Astrocyte (in vitro differentiated cells and primary cell): Measurements from ENCODE around the gene MEAK7. TPM values are rescaled to one million over a fixed set of nuclear protein-coding genes. Genes with fewer than 3 reads are reported as not detected.

Experiments
- DNase-seq: peaks from one replicate; pipeline ENCODE4 v3.0.0-alpha.2; 2010; ENCODE audit warnings: low read depth
- FAIRE-seq: peaks from 2 replicates; lab custom pipeline; 2011; peaks lifted over from hg19 to GRCh38; lab: Jason Lieb, UNC
- H2AFZ ChIP-seq: 2 replicates; pipeline ENCODE4 v1.6.0; 2012; ENCODE audit warnings: low read depth, low read length, inconsistent platforms
- H3K27ac ChIP-seq: 2 replicates; pipeline ENCODE4 v1.5.1; 2011; ENCODE audit warnings: low read depth, low read length, inconsistent platforms
- H3K27me3 ChIP-seq: 2 replicates; pipeline ENCODE4 v1.6.0; 2011; ENCODE audit warnings: low read length, inconsistent platforms; ENCODE audit not compliant: insufficient read depth
- H3K36me3 ChIP-seq: 2 replicates; pipeline ENCODE4 v1.5.1; 2011; ENCODE audit warnings: low read length, inconsistent platforms; ENCODE audit not compliant: insufficient read depth
- H3K4me1 ChIP-seq: 2 replicates; pipeline ENCODE4 v1.5.1; 2011; ENCODE audit warnings: low read length, inconsistent platforms; ENCODE audit not compliant: insufficient read depth
- H3K4me2 ChIP-seq: 2 replicates; pipeline ENCODE4 v1.6.0; 2012; ENCODE audit warnings: low read length, inconsistent platforms
- H3K4me3 ChIP-seq: 2 replicates; pipeline ENCODE4 v1.5.1; 2011; ENCODE audit warnings: low read depth, mild to moderate bottlenecking, low read length, inconsistent platforms; ENCODE audit not compliant: insufficient read depth
- H3K79me2 ChIP-seq: 2 replicates; pipeline ENCODE4 v1.6.0; 2012; ENCODE audit warnings: mild to moderate bottlenecking, low read length, inconsistent platforms; ENCODE audit not compliant: insufficient read depth
- H3K9ac ChIP-seq: 2 replicates; pipeline ENCODE4 v1.6.0; 2012; ENCODE audit warnings: mild to moderate bottlenecking, low read length, inconsistent platforms
- H3K9me3 ChIP-seq: 2 replicates; pipeline ENCODE4 v1.5.1; 2012; ENCODE audit warnings: low read depth, mild to moderate bottlenecking, low read length, inconsistent platforms; ENCODE audit not compliant: insufficient read depth
- H4K20me1 ChIP-seq: 2 replicates; pipeline ENCODE4 v1.6.0; 2012; ENCODE audit warnings: low read length, inconsistent platforms; ENCODE audit not compliant: insufficient read depth
- H3K27ac Mint-ChIP-seq: one replicate; pipeline ENCODE4 v1.8.0; 2021; ENCODE audit warnings: mild to moderate bottlenecking, mixed read lengths; ENCODE audit not compliant: unreplicated experiment
- H3K27me3 Mint-ChIP-seq: one replicate; pipeline ENCODE4 v1.8.0; 2021; ENCODE audit warnings: low read depth, mixed read lengths; ENCODE audit not compliant: unreplicated experiment
- H3K36me3 Mint-ChIP-seq: one replicate; pipeline ENCODE4 v1.8.0; 2021; ENCODE audit warnings: low read depth, mixed read lengths; ENCODE audit not compliant: unreplicated experiment
- H3K4me1 Mint-ChIP-seq: one replicate; pipeline ENCODE4 v1.8.0; 2021; ENCODE audit warnings: low read depth, mixed read lengths; ENCODE audit not compliant: unreplicated experiment
- H3K4me3 Mint-ChIP-seq: one replicate; pipeline ENCODE4 v1.8.0; 2021; ENCODE audit warnings: mild to moderate bottlenecking, moderate library complexity, mixed read lengths; ENCODE audit not compliant: unreplicated experiment
- H3K9me3 Mint-ChIP-seq: one replicate; pipeline ENCODE4 v1.8.0; 2021; ENCODE audit warnings: mild to moderate bottlenecking, mixed read lengths; ENCODE audit not compliant: unreplicated experiment
- EZH2 ChIP-seq: IDR thresholded peaks from 2 replicates; pipeline ENCODE4 v1.6.1; 2012; ENCODE audit warnings: mild to moderate bottlenecking, low read length, inconsistent platforms; ENCODE audit not compliant: insufficient read depth
- total RNA-seq: library from RNA; stranded (reverse); gene quantifications from 2 replicates; pipeline ENCODE4 v1.2.1, GENCODE V29; 2021
- TF ChIP-seq, protein P1 (sequence below): IDR thresholded peaks from 2 replicates; pipeline ENCODE4 v1.5.1; 2011; ENCODE audit warnings: low read depth, mild to moderate bottlenecking, inconsistent platforms, low read length, moderate library complexity; ENCODE audit not compliant: insufficient read depth

The MEAK7 gene
- total RNA-seq, 1 donor from 2014 or later, result 41.3 TPM

DNA sequence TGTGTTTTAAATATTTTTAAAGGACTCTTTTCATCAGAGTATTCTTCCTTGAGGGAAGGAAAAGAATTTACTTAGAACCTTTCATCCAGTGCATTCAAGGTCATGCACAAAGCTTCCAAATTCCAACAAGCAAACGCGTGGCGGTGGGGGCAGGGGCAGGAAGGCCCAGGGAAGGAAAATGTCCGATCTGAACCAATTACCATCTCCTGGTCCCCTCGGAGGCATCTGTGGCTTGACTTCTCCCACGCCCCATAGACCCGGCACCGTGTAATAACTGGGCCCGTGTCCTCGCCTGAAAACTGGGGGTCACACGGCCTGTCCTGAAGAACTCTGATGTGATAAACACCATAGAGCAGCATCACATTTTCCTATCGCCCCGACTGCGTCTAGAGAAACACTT is 18.3 kb downstream of the MEAK7 start:
- H3K4me3 Mint-ChIP-seq, result no peak overlapping the region
- Histone ChIP-seq H4K20me1 (peaks cover 42% of the 10 kb centered on the region), H3K27ac (no peak overlapping the region), H3K36me3 (peaks cover 40% of the 10 kb centered on the region), H3K9me3 (no peaks in the 10 kb centered on the region), H3K4me3 (no peak overlapping the region), H3K4me1 (no peaks in the 10 kb centered on the region), H3K4me2 (no peak overlapping the region), H3K79me2 (no peaks in the 10 kb centered on the region), H2AFZ (no peak overlapping the region), H3K27me3 (no peaks in the 10 kb centered on the region), H3K9ac (no peak overlapping the region)
- no peak for FAIRE-seq
- H3K9me3 Mint-ChIP-seq, result no peaks in the 10 kb centered on the region
- no peaks in the 10 kb centered on the region for H3K4me1 Mint-ChIP-seq
- no peak for DNase-seq
- TF ChIP-seq EZH2, result no peak
- TF ChIP-seq, protein P1, sequence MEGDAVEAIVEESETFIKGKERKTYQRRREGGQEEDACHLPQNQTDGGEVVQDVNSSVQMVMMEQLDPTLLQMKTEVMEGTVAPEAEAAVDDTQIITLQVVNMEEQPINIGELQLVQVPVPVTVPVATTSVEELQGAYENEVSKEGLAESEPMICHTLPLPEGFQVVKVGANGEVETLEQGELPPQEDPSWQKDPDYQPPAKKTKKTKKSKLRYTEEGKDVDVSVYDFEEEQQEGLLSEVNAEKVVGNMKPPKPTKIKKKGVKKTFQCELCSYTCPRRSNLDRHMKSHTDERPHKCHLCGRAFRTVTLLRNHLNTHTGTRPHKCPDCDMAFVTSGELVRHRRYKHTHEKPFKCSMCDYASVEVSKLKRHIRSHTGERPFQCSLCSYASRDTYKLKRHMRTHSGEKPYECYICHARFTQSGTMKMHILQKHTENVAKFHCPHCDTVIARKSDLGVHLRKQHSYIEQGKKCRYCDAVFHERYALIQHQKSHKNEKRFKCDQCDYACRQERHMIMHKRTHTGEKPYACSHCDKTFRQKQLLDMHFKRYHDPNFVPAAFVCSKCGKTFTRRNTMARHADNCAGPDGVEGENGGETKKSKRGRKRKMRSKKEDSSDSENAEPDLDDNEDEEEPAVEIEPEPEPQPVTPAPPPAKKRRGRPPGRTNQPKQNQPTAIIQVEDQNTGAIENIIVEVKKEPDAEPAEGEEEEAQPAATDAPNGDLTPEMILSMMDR, result no peak
- no peaks in the 10 kb centered on the region for H3K27me3 Mint-ChIP-seq
- peaks cover 10% of the 10 kb centered on the region for H3K36me3 Mint-ChIP-seq
- H3K27ac Mint-ChIP-seq, result no peak overlapping the region

DNA sequence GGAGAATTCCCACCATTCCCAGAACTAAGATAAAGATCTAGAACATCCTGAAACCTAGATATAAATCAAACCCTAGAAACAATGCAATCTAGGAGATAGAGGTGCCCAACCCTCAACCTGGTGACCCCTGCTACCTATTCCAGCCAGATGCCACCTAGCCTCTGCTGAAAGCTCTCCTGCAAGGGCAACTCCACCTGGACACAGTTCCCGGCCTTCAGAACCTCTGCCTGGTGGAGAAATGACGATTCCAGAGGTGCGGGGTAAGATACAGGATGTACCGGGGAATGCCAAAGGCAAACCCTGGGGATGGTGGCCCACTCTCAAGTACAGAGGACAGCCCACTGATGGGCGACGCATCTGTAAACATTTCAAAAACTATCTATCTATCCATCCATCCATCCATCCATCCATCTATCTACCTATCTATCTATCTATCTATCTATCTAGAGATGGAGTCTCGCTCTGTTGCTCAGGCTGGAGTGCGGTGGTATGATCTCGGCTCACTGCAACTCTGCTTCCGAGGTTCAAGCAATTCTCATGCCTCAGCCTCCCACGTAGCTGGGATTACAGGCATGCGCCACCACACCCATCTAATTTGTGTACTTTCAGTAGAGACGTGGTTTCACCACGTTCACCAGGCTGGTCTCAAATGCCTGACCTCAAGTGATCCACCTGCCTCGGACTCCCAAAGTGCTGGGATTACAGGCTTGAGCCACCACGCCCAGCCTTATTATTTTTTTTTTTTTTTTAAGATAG is 19.0 kb downstream of the MEAK7 start:
- Histone ChIP-seq H3K9ac (no peak overlapping the region), H3K27ac (no peak overlapping the region), H3K79me2 (no peaks in the 10 kb centered on the region), H3K36me3 (peaks cover 35% of the 10 kb centered on the region), H3K9me3 (no peaks in the 10 kb centered on the region), H4K20me1 (peaks cover 42% of the 10 kb centered on the region), H3K4me3 (no peak overlapping the region), H2AFZ (no peak overlapping the region), H3K4me2 (no peak overlapping the region), H3K27me3 (no peaks in the 10 kb centered on the region), H3K4me1 (no peaks in the 10 kb centered on the region)
- Mint-ChIP-seq H3K36me3 (peaks cover 9% of the 10 kb centered on the region), H3K4me1 (no peaks in the 10 kb centered on the region), H3K9me3 (no peaks in the 10 kb centered on the region), H3K27ac (no peak overlapping the region), H3K27me3 (no peaks in the 10 kb centered on the region), H3K4me3 (no peak overlapping the region)
- DNase-seq (no peak), FAIRE-seq (no peak)
- TF ChIP-seq, protein P1, result no peak
- TF ChIP-seq EZH2, result no peak
